IPS-NIHi7 (cell line): Measurements from ENCODE around the gene NETO2.
"Not testable (repeated sequence)": the region's sequence is repeated elsewhere in the genome, so short reads cannot be mapped to it uniquely, and the experiment has no call there.

Experiments
- DNase-seq: peaks from one replicate; pipeline ENCODE4 v3.0.0; 2012; ENCODE audit warnings: mixed read lengths; ENCODE audit errors: extremely low spot score

The NETO2 gene

DNA sequence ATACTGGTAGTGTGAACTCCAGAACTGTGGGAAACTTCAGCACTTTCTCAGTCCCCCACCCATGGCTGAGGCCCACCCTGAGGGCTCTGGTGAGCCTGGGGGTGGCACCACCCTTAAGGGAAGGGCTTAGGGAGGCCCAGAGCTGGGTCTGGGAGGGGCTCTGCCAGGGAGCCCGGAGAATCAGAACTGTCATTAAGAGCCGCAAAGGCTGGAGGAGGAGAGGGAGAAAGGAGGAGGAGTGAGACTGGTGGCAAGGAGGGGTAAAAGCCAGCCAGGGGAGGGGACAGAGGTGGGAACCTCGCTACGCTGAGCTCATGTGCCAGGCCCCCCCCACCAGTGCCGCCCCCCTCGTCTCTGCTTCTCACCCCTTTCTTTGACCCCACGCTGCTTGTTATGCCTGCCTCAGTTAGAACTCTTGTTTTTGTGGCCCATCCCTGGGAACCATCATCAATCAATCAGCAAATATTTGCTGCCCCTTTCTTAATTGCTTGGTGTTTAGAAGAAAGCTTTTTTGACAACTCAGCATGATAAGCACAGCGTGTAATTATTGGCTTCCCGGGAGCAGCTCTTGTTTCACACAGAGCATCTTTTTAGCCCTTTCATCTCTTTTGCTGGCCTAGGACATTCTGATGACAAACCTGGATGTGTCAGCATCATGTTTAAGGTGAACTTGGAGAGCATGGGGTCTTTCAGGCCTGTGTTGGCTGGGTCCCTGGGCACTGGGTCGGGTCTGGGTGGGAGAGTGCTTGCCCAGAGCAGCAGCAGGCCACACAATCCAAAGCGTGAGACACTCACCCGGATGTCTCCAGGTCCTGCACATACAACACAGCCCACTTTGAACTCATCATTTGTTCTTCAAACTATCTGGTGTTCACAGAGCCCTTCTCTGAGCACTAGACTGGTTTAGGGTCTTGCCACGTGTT is 77.7 kb downstream of the NETO2 start:
- DNase-seq, result no peak

GRCh38 chr16:47064775-47065174 is 79.0 kb downstream of the NETO2 start:
- no peak for DNase-seq

DNA sequence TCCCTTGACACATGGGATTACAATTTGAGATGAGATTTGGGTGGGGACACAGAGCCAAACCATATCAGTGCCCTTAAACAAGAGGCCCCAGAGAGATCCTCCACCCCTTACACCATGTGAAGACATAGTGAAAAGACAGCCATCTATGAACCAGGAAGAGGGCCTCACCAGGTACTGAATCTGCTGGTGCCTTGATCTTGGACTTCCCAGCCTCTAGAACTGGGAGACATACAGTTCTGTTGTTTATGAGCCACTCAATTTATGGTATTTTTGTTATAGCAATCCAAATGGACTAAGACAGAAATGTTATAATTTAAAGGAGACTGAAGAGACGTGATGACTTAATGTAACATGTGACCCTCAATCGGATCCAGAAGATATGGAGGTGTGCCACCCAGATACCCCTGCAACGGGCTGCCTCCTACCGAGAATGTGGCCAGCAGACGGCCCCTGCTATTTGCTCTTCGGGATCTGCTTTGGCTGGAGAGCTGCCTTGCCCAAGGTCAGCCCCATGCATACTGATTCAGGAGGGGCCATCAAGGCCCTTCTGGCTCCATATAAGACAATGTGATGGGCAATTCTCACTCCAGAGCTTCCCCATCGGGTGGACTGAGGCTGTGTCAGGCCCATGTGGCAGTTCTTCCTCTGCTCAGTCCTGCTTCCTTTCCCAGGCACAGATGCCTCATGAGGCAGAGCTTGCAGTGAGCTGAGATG is 80.6 kb downstream of the NETO2 start:
- DNase-seq, result no peak

DNA sequence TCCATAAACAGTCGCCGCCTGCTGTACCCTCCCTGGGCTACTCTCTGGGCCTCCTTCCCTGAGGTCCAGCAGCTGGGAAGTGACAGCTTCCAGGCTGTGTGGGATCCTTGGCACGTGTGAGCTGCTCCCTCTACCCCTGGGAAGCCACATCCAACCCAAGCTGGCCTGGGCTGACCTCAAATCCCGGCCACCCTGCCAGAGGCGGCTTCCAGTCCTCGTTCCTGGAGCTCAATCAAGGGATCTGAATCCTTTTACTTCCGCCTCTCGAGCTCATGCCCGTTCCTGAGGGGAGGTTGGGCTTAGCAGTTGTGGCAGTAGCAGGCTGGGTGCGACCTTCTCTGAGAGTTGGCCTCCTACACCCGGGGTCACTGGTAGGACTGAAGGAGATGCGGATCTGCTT is 82.5 kb downstream of the NETO2 start:
- no peak for DNase-seq

- no peak for DNase-seq
Measured at GRCh38 chr16:47060596-47060995, 83.1 kb downstream of the NETO2 start.

DNA sequence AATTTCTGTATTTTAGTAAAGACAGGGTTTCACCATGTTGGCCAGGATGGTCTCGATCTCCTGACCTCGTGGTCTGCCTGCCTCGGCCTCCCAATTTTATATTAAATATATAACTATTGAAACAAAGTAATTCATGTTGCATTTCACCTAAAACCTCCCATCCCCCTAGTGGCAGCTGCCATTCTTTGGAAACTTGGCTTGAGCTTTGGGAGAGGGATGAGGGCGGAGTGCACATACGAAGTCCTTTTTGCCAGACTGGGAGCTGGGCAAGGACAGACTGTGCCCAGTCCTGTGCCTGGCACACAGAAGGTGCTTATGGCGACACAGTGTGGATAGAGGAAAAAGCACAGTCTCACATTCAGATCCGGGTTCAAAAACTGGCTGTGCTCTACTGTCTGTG is 83.8 kb downstream of the NETO2 start:
- no peak for DNase-seq

- DNase-seq, result not testable (repeated sequence)
Measured at GRCh38 chr16:47059130-47059529, 84.6 kb downstream of the NETO2 start.

DNA sequence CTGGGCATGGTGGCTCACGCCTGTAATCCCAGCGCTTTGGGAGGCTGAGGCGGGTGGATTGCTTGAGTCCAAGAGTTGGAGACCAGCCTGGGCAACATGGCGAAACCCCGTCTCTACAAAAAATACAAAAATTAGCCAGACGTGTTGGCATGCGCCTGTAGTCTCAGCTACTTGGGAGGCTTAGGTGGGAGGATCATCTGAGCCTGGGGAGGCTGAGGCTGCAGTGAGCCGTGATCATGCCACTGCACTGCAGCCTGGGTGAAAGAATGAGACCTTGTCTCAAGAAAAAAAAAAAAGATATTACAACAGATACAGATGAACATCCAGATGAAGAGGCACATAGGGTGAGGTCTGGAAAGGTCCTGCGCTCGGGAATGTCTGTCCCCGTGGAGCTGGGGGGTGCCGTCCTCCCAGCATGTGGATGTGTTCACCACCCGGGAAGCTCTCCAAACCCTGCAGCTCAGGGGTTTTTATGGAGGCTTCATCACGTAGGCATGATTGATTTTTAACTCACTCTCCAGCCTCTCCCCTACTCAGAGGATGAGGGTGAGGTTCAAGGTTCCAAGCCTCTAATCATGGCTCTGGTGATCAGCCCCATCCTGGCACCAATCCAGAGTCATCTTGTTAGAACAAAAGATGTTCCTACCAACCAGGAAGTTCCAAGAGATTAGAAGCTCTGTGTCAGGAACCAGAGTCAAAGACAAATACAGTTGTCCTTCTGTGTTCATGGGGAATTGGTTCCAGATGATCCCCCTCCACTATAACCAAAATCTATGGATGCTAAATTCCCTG is 85.3 kb downstream of the NETO2 start:
- DNase-seq, result no peak

DNA sequence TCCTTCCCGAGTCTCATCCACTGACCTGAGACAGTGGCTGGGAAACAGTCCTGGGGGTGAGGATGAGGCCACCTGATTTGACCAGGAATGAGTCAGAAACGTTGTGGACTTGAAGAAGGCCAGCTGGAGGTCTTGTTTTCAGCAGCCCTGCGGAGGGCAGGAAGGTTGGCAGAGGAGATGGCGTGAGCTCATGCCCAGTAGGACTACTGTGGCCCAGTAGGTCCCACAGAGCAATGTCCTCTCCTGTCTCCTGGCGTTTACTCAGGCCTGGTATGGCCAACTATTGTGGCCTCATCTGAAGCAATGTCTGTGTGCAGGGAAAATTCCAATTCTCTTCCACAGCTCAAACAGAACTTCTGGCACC is 86.1 kb downstream of the NETO2 start:
- DNase-seq, result no peak

GRCh38 chr16:47056688-47057629 is 86.8 kb downstream of the NETO2 start:
- DNase-seq, result no peak

DNA sequence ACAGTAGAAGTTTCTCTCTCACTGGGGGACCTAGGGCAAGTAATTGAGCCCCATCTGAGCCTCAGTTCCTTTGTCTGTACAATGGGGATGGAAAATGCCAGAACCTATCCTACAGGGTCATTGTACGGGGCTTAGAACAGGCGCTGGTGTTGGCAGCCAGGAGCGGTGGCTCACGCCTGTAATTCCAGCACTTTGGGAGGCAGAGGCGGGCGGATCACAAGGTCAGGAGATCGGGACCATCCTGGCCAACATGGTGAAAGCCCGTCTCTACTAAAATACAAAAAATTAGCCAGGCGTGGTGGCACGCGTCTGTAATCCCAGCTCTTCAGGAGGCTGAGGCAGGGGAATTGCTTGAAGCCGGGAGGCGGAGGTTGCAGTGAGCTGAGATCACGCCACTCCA is 87.7 kb downstream of the NETO2 start:
- DNase-seq, result not testable (repeated sequence)

- DNase-seq, result no peak
Measured at GRCh38 chr16:47055136-47055885, 88.4 kb downstream of the NETO2 start.

- DNase-seq, result no peak
Measured at GRCh38 chr16:47054306-47054705, 89.4 kb downstream of the NETO2 start.

GRCh38 chr16:47053895-47054294 is 89.8 kb downstream of the NETO2 start:
- no peak for DNase-seq

GRCh38 chr16:47052666-47053640 is 90.8 kb downstream of the NETO2 start:
- DNase-seq, result no peak

- DNase-seq, result no peak
Measured at GRCh38 chr16:47051031-47051430, 92.7 kb downstream of the NETO2 start.

DNA sequence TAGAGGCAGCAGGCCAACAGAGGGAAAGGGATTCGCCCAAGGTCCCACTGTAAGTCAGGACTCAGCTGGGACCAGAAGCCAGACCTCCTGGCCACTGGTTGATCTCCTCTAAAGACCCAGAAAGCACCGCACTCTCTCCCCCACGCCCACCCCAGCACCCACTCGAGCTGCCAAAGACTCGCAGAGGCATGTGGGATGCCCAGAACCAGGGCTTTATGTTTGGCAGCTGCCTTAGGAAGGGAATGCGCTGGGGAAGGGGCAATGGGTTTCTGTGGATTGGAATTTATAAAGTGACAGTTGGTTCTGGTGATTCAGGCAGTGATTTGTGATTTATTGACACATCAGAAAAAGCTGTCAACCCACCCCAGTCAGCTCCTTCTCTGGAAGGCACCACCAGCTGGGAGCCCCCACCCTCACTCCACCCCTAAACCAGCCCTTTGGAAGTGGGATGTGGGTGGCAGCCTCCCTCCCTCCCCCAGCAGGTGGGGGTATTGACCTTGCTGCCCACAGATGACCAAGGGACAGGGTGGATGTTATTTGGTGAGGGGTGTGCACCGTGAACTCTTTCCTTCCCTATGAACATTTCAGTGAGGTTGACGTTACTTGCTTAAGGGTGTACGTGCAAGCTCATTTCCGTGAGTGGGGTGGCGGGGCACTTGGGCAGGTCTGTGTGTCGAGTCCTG is 93.7 kb downstream of the NETO2 start:
- DNase-seq, result no peak

DNA sequence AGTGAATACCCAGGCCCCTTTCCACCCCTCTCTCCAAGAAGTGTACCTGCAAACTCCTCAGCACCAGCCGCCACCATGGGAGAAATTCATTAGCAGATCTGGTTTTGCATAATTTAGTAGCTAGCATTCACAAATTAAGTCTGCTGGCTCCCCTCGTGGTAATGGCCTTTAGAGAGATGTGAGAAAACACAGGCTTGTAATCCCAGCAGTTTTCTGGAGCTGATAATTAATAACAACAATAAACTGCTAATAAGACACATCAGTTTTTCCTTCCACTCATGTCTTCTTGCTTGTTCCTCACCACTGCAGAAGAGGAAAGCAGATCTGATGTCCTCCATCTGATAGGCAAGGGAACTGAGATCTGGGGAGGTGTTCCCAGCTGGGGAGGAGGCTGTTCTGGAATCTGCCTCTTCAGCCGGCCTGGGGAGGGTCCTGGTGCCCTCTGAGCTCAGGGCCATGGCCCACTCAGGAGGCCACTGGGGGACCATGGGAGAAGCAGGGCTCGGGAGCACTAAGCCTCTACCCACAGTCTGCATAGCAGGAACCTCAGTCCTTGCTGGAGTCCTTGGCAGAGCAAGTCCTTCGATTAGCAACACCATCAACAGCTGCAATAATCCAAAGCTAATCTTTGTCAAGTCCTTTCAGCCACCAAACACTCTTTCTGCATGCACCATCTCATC is 96.1 kb downstream of the NETO2 start:
- DNase-seq, result no peak
